UCSD-AML1 (cell line): ENCODE results near the gene NEURL3.
"Not testable (repeated sequence)": the region's sequence is repeated elsewhere in the genome, so short reads cannot be mapped to it uniquely, and the experiment has no call there.

ENCODE experiments used
- DNase-seq: peaks from one replicate; lab custom pipeline; 2025; ENCODE audit not compliant: unreplicated experiment; lab: John Stamatoyannopoulos, UW

The NEURL3 gene

DNA sequence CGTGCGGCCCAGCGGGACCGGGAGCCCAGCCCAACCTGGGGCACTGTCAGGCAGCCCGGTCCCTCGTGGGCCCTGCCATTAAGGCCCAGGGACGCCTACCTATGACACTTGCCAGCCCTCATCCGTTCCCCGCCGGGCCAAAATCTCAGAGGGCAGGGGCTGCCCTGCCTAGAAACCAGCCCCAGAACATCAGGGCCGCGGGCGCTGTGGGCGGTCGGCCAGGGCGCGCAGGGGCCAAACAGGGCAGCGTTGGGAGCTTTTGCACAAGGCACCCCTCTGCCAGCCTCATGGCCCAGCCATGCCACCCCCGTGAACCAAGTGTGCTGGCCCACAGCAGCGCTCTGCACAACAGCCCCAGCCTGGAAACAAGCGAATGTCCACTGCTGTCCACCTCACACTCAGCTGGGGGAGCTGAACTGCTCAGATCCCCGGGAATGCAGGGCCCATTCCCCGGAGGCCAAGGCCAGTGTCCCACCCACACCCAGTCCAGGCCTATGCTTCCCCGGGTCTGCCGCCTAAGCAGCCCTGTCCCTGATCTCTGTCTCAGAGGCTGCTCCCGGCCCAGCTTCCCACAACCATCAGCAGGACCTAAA lies 3.5 kb upstream of the NEURL3 start:
- no peak for DNase-seq

- DNase-seq, result peak; percentile 71
These were observed 2.9 kb upstream of the NEURL3 start for GRCh38 chr2:96507957-96508520.

- no peak for DNase-seq
These were observed 1.7 kb upstream of the NEURL3 start for GRCh38 chr2:96506907-96507240.

DNA sequence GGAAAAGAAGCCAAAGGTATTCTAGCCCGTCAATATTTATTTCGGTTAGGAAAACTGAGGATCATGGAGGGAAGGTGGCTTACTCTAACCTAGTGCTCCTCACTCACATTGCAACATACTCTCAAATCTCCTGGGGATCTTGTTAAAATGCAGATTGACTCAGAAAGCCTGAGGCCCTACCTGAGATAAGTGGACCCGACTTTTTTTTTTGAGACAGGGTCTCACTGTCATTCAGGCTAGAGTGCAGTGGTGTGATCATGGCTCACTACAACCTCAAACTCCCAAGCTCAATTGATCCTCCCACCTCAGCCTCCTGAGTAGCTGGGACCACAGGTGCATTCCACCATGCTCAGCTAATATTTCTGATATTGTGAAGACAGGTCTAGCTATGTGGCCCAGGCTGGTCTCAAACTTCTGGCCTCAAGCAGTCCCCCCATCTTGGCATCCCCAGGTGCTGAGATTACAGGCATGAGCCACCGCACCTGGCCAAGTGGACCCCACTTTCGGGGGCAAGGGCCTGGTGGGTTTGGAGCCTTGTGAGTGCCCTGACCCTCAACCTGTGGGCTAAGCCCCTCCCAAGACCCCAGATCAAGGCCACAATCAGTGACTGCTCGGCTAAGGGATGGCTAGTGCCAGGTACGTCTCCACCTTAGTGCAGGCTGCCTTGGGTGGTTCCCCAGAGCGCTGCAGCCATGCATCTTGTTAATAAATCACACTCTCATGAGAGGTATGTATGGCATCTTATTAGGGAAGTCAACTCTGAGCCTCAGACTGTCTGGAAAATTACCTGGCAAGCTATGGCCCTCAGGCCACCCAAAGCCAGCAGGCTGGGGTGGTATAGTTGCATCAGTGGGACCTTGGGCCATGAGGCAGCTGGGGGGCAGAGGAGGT lies 1.1 kb upstream of the NEURL3 start:
- no peak for DNase-seq

- no peak for DNase-seq
These were observed 1.4 kb downstream of the NEURL3 start for GRCh38 chr2:96503637-96504243.

DNA sequence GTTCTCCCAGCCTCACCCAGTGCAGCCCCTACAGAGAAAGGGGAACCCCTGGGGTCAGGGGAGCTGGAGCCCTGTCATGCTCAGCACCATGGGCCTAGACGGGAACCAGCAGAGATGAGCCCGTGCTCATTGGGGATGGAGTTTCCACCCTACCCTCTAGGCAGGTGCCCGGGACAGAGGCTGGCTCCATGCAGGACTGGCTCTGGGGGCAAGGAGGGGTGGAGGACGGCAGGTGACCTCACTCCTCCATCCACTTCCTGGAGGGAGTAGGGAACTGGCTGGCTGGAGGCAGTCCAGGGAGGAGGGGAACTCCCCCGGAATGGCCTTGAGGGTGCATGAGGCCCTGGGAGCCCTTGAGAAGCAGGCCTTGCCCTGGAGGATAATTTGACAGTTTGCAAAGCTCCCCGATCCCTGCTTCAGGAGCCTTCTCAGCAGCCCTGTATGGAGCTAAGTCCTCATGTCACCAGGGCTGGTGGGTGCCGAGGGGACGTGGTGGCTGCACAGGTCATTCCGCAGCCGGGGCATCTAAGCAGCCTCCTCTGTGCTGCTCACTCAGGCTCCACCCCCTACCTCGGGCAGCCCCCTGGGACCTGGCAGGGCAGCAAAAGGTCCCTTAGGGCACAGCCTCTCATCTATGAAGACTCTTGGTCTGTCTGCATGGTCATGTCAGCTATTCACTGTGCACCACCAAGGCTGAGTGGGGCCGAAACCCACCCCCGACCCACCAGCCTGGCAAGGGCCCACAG lies 2.1 kb downstream of the NEURL3 start:
- no peak for DNase-seq

GRCh38 chr2:96501886-96502810 lies 3.0 kb downstream of the NEURL3 start:
- no peak for DNase-seq

- peak; percentile 69 for DNase-seq
These were observed 3.7 kb downstream of the NEURL3 start for GRCh38 chr2:96501471-96501874.

- DNase-seq, result no peak
These were observed 4.6 kb downstream of the NEURL3 start for GRCh38 chr2:96500385-96501066.

GRCh38 chr2:96499061-96499960 lies 5.8 kb downstream of the NEURL3 start:
- no peak for DNase-seq

GRCh38 chr2:96498611-96499010 lies 6.5 kb downstream of the NEURL3 start:
- not testable (repeated sequence) for DNase-seq

- DNase-seq, result no peak
These were observed 7.1 kb downstream of the NEURL3 start for GRCh38 chr2:96498021-96498431.

DNA sequence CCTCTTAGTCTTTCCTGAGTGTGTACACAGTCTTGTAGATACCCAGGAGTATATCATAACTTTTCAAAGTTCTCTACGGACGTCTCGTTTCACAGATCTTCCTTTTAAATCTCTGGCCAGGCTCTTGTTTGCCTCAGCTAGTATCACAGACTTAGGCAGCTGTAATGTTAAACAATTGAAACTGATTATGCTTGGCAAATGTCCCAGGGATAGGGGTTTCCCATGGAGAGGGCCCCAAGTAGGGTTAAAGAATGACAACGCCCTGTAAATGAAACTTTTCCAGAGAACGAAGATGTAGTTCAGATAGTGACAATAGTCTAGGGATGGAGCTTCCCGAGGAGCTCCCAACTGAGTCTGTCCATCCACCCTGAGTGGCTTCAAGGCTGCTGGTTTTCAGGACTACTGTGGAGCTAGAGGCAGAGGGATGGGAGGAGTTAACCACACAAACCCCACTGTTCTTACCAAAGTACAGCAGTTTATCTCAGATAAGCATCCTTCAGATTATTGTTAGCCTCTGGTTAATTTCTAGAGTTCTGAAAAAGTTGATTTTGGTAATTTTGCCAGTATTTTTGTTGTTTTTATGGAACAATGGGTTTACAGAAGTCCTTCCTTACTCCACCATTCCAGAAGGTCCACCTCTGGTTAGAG lies 9.1 kb downstream of the NEURL3 start:
- no peak for DNase-seq

- no peak for DNase-seq
These were observed 11.0 kb downstream of the NEURL3 start for GRCh38 chr2:96494188-96494587.

DNA sequence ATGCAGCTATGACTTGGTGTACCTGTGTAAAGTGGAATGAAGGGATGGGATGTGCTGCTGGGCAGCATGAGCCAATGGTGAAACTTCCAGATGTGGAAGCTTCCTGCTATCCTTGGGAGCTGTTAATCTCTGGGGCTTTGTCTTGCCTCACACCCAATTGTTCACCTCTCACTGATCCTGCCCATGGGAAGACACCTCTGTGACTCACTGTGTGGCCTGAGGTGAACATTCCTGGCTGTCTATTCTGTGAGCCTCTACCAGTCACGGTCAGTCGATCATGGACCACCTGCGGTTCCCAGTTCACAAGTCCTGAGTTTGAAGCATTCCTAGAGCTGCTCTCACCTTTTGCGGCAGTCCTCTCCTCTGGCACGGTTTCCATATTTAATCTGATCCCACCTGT lies 12.1 kb downstream of the NEURL3 start:
- no peak for DNase-seq

DNA sequence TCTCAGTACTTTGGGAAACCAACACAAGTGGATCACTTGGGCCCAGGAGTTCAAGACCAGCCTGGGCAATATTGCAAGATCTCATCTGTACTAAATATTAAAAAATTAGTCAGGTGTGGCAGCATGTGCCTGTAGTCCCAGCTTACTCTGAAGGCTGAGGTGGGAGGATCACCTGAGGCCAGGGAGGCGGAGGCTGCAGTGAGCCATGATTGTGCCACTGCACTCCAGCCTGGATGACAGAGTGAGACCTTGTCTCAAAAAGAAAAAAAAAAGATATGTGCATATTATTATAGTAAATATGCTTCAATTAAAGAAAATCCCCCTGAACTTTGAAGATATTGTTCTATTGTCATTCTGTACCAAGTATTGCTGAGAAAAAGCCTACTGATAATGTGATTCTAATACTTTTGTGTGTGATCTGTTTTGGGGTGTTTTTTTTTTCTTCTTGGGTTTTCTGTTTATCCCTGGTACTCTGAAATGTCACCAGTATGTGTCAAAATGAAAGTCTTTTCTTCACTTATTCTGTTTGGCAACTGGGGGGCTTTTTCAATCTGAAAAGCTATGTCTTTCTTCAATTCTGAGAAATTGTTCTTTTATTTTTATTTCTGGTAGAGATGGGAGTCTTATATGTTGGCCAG lies 13.2 kb downstream of the NEURL3 start:
- no peak for DNase-seq

DNA sequence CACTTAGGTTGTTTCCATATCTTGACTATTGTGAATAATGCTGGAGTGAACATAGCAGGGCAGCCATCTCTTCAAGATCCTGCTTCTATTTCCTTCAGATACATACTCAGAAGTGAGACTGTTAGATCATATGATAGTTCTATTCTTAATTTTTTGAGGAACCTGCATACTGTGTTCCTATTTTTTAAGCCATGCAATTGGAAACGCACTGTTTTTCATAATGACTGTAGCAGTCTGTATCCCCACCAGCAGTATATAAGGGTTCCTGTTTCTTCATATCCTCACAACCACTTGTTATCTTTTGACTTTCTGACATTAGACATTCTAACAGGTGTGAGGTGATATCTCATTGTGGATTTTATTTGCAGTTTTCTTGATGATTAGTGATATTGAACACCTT lies 15.5 kb downstream of the NEURL3 start:
- DNase-seq, result no peak

- no peak for DNase-seq
These were observed 15.9 kb downstream of the NEURL3 start for GRCh38 chr2:96489261-96489660.
